RPMI8226 (cell line): ENCODE data around the gene LARGE1.

Experiments
- DNase-seq: peaks from one replicate; pipeline ENCODE4 v3.0.0-alpha.2; 2015

Gene LARGE1

GRCh38 chr22:33654173-33654895, 265.9 kb downstream of the LARGE1 start:
- no peak for DNase-seq

DNA sequence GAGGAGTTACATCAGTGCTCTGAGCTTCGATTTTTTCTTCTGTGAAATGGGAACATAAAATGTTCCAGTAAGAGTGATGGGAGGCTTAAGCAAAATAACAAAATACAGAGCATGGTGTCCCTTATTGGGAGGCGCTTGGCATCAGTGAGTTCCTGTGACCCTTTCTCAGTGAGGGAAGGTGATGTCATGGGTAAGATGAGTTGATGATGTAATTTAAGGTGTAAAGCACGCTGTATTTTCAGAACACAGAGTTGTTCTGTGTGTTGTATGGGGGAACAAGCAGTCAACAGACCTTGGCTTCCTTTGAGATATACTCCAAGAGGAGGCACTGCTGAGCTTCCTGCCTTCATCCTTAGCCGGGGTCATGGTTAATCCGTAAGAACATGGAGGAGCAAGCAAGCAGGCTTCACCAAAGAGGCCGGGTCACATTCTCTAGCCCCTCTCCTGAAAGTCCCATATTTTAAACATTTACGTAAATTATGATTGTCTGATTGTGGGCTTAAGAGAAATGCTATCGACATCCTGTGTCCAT, 266.7 kb downstream of the LARGE1 start:
- DNase-seq, result no peak

GRCh38 chr22:33652615-33653014, 267.7 kb downstream of the LARGE1 start:
- no peak for DNase-seq

DNA sequence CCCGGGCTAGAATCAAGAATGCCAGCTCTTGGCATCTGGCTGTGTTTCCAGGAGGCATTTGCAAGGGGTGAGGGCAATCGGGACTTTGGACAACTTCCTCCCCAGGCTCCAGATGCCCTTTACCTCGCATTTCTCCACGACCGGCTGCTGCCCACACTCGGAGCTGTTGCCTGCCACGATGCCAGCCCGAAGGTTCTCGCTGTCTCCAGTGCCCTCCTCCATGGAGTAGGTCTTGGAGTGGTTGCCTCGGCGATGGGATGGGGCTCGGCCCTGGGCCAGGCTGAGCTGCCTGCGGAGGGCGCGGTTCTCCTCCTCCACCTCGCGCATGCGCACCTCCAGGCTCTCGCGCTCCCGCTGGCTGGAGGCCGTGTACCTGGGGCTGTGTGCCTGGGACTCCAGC, 270.0 kb downstream of the LARGE1 start:
- no peak for DNase-seq

DNA sequence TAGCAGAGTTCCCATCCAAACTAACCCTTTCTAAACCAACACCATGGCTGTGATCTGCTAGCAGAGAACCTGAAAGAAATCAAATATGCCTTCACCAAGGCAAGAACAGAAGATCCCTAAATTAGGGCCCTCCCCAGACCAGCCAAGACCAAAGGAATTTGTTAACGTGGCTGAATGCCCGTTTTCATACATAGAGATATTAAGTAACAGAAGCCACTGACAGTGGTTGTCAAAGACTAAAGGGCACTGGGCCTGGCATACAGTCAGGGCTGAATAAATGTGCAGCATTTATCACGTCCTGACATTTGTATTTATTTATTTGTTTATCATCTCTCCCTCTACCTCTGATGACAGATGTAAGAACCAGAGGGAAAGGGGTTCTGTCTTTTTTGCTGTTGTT, 271.8 kb downstream of the LARGE1 start:
- DNase-seq, result no peak

- no peak for DNase-seq
Observed at GRCh38 chr22:33640900-33641299, 279.4 kb downstream of the LARGE1 start.

GRCh38 chr22:33639588-33640254, 280.6 kb downstream of the LARGE1 start:
- no peak for DNase-seq

GRCh38 chr22:33635766-33636165, 284.5 kb downstream of the LARGE1 start:
- no peak for DNase-seq

DNA sequence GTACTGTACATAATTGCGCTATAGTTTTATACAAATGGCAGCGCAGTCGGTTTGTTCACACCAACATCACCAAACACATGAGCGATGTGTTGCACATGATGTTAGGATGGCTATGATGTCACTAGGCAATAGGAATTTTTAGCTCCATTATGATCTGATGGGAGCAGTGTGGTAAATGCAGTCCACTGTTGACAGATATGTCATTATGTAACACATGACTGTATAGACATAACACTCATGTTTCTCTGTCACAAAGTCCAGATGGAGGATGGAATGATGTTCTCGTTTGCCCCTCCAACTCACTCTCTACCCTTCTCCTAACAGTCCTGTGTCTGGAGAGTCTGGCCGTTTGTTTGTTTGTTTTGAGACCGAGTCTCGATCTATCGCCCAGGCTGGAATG, 288.5 kb downstream of the LARGE1 start:
- no peak for DNase-seq

DNA sequence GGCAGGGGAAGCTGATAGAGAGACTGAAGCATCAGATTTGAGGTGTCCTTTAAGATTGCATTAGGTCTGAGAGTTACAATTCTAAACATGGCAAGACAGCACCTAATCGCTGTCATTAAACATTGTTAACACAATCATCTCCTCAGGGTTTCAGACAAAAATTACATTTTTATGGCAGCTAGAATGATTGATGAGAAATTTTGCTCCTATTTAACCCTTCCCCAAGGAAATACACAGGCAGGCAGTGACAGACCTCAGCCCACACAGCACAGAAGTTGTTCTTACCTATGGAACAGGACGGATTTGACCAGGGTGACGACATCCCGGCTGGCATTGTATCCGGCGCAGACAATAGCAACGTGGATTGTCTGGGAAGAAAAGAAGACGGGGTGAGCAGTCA, 294.3 kb downstream of the LARGE1 start:
- DNase-seq, result no peak

DNA sequence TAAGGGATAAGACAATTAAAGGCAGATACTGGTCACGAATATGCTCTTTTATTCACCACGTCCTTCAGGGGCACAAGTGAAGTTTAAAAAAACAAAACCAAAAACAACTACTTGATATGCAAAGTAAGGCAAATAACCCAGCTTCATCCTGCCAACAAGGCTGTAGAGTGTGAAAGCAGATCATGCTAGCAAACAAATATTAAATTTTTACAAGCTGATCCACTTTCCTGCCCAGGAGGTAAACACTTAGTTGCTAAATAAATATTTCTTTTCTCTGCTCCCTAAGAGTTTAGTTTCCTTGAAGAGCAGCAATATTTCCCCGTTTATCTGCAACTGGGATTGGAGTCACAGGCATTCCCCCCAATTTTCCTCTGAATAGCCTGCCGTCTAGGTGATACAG, 300.2 kb downstream of the LARGE1 start:
- DNase-seq, result no peak

DNA sequence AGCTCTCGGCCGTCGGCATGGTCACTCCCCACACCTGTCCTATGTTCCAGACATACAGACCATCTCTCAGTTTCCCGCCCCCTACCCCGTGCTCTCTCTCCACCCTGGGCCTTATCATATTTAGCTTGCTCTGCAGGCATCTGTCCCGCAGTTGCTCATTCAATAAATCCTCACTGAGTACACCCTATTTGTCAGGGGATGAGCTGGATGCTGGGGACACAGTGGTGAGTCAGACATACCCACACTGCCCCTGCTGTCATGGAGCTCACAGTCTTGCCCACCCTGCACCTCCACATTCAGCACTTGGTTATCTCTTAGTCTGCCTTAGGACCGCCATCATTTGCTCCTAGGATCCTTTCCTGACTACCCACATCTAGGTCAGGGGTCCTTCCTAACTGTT, 313.8 kb downstream of the LARGE1 start:
- no peak for DNase-seq

DNA sequence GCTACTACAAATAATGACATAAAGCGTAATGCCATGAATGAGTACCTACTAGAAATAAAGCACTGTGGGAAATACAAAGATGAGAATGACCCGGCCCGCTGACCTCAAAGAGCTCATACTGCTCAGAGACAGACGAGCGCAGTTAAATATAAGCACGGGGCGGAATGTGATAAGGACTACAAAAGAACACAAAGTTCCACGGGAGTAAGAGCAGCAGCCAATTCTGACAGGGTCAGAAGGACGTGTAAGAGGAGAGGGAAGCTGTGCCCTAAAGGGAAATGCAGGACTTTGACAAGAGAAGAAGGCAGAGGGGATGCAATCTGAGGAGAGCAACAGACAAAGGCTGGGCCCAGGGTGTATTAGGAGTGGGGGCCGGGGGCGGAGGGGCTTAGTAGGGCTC, 314.6 kb downstream of the LARGE1 start:
- no peak for DNase-seq

DNA sequence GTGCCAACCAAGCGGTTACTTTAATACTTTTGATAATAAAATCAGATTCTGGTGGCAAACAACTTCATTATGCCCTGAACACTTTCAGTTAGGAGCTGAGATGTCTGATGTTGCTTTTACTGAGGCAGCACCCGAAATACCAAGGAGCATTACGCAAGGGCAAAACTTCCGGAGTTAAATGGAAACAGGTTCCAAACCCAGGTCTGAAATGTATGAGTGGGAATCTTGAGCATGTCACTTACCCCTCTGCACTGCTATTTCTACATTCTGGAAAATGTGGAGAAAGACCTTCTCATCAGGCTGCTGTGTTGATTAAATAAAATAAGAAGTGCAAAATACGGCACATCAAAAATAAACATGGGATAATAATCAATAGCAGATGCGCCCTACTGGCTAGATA, 315.1 kb downstream of the LARGE1 start:
- DNase-seq, result no peak

GRCh38 chr22:33601062-33601461, 319.2 kb downstream of the LARGE1 start:
- DNase-seq, result no peak

- no peak for DNase-seq
Observed at GRCh38 chr22:33600595-33600994, 319.7 kb downstream of the LARGE1 start.

GRCh38 chr22:33600113-33600512, 320.2 kb downstream of the LARGE1 start:
- no peak for DNase-seq

DNA sequence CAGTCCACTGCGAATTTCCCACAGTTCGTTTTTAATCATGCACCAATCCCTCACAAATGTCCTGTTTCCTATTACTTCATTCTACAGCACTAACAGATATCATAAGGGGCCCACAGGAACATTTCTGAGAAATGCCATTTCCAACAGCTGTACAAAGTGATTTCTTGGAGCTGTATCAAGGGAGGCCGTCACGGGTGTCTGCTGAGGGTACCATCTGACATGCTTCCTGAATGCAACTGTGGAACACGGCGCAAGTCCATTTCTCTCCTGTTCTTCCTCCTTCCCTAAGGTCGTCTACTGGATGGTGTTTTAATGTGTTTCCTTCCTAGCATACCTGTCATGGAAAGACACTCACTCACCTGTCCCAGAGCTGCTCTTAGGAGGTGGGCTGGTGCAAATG, 320.7 kb downstream of the LARGE1 start:
- no peak for DNase-seq

DNA sequence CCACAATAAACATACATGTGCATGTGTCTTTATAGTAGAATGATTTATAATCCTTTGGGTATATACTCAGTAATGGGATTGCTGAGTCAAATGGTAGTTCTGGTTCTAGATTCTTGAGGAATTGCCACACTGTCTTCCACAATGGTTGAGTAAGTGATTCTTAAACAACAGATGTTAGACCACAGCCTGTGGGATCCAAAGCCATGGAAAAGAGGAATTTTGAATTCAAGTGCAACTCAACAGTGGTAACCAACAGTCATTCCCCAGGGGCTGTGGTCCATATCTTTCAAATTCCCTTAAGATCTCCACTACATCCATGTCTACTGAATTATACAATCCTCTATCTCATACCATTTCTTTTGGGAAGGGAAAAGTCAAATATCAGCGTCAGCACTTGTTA, 321.5 kb downstream of the LARGE1 start:
- no peak for DNase-seq

DNA sequence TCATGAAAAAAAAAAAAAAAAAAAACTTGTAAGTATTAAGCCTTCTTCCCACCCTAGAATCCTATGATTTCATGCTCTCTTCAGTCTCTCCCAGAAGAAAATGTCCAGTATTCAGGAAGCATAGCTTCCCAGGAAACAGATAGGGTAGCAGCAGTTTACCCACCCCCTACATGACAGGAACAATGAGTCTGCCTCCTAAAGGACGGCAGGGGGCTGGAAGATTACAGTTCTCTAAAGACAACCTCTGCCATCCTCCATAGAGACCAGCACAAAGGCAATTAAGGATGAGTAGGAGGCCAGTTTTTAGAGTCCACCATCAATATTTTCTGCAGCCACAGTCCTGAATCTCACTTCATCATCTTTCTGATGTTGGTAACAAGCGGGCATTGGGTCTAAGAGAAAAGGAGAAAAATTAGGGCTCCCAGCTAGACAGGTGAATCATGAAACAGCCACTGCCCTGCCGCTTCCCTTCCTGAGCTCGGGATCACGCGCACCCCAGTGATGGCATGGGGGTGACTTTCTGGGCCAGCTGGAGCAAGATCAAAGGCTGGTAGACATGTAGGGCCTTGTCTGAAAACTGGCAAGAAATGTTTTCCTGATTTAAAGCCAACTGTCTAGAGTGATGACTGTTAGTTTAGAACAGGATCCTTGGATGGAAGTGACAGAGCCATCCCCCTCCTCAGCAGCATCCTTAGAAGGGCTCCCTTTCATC, 322.8 kb downstream of the LARGE1 start:
- DNase-seq, result no peak

DNA sequence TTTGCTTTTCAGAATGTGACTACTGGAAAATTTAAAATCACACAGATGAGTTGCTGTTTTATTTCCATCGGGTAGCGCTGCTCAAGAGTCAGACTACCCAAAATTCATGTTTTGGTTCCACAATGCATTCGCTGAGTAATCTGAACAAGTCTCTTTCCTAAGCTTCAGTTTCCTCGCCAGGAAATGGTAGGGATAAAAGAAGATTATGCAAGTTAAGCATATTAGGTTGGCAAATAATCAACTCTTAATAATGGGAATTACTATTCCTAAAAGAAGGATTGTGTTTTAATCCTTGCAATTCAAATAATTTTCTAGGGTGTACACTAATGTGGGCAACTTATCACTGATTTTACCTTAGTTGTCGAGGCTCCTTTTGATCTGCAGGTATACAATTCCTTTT, 326.5 kb downstream of the LARGE1 start:
- no peak for DNase-seq

- no peak for DNase-seq
Observed at GRCh38 chr22:33591946-33592345, 328.3 kb downstream of the LARGE1 start.

DNA sequence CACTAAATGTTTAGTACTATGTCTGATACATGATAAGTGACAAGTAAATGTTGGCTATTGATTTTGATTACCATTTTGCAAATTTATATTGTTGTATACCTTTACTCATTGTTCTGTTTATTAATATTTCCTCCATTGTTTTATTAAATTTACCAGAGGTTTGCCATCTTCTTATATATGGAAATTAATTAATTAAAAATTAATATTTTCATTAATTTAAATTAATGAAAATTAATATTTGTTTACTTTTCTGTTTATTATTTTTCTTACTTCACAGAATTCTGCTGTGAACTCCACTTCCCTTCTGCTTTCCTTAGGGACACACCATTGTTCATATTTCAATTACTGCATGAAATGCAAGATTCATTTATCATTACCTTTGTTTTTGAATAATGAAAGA, 331.0 kb downstream of the LARGE1 start:
- DNase-seq, result no peak

DNA sequence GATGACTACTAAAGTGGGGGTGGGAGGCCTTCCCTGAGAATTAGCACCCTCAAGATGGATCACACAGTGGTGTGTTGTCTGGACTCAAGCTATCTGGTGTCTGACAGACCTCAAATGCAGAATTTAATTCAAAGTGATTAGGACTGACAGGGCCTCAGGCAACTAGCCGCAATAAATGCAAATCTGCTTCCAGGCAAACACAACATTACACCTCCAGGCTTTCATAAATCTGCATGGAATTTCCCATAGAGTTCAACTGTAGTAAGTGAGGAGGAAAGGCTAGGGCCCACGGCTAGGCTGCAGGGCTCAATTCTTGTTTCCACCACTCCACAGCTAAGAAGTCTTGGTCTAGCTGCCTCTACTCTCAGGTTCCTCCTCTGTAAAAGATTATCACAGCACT, 331.4 kb downstream of the LARGE1 start:
- no peak for DNase-seq
